GM19193 (cell line): ENCODE data around the gene PIGU.

Experiments used
- POLR2A ChIP-seq: IDR thresholded peaks from 4 replicates; pipeline ENCODE4 v1.6.1; 2011; ENCODE audit not compliant: insufficient read depth, insufficient read length; ENCODE audit errors: extremely low read depth

The PIGU gene

GRCh38 chr20:34604980-34605788 is 71.7 kb downstream of the PIGU start:
- TF ChIP-seq POLR2A, result no peak

GRCh38 chr20:34600892-34601653 is 75.8 kb downstream of the PIGU start:
- TF ChIP-seq POLR2A, result no peak

- no peak for TF ChIP-seq POLR2A
These were observed 81.3 kb downstream of the PIGU start for GRCh38 chr20:34595377-34596184.

GRCh38 chr20:34586488-34587163 is 90.3 kb downstream of the PIGU start:
- no peak for TF ChIP-seq POLR2A

- TF ChIP-seq POLR2A, result no peak
These were observed 91.9 kb downstream of the PIGU start for GRCh38 chr20:34585019-34585418.

- no peak for TF ChIP-seq POLR2A
These were observed 93.3 kb downstream of the PIGU start for GRCh38 chr20:34583544-34583943.

GRCh38 chr20:34582911-34583310 is 94.0 kb downstream of the PIGU start:
- no peak for TF ChIP-seq POLR2A

GRCh38 chr20:34582221-34582620 is 94.7 kb downstream of the PIGU start:
- no peak for TF ChIP-seq POLR2A

GRCh38 chr20:34581341-34582184 is 95.3 kb downstream of the PIGU start:
- no peak for TF ChIP-seq POLR2A

- no peak for TF ChIP-seq POLR2A
These were observed 96.6 kb downstream of the PIGU start for GRCh38 chr20:34579979-34580940.

GRCh38 chr20:34579191-34579978 is 97.5 kb downstream of the PIGU start:
- TF ChIP-seq POLR2A, result no peak

- TF ChIP-seq POLR2A, result no peak
These were observed 98.4 kb downstream of the PIGU start for GRCh38 chr20:34578521-34578920.
